IMR-90 (cell line): Measurements from ENCODE around the gene NFKB1. TPM values are rescaled to one million over a fixed set of nuclear protein-coding genes. Genes with fewer than 3 reads are reported as not detected.

Source experiments
- ATAC-seq: fragments of 200-7000 bp; cut with Tn5 transposase; 2 replicates; pipeline ENCODE4 v1.9.1; 2020; ENCODE audit warnings: low read depth, mild to moderate bottlenecking, moderate library complexity
- BruUV-seq: library from RNA; stranded (reverse); fragments of 400-500 nt; replicated peaks from 2 replicates; lab custom pipeline; 2021; lab: Mats Ljungman, UMichigan
- CTCF ChIA-PET: fragments of 300-600 bp; formaldehyde crosslinking; extraction: SDS; loops from one replicate; lab custom pipeline; 2021; ENCODE audit warnings: antibody characterized with exemption; lab: Yijun Ruan, JAX
- POLR2A ChIA-PET: fragments of 300-600 bp; sonication (Branson Sonifier 250); formaldehyde crosslinking; loops from one replicate; lab custom pipeline; 2022; ENCODE audit warnings: antibody characterized with exemption; ENCODE audit not compliant: unreplicated experiment; lab: Charles Lee
- DNase-seq: peaks from one replicate; pipeline ENCODE4 v3.0.0; 2013
- H2AFZ ChIP-seq: replicated peaks from 2 replicates; pipeline ENCODE3; 2013; ENCODE audit warnings: low read length, mild to moderate bottlenecking; ENCODE audit not compliant: poor library complexity
- H2AK5ac ChIP-seq: 2 replicates; pipeline ENCODE4 v1.6.1; 2013; ENCODE audit warnings: low read depth, low read length, inconsistent platforms
- H2AK9ac ChIP-seq: replicated peaks from 2 replicates; pipeline ENCODE3; 2013; ENCODE audit warnings: mild to moderate bottlenecking, low read depth, low read length, moderate library complexity; ENCODE audit not compliant: poor library complexity
- H2BK120ac ChIP-seq: 2 replicates; pipeline ENCODE4 v1.6.1; 2013; ENCODE audit warnings: low read depth, low read length, inconsistent platforms
- H2BK15ac ChIP-seq: 3 replicates; pipeline ENCODE4 v1.6.1; 2013; ENCODE audit warnings: low read depth, low read length, inconsistent platforms
- H2BK20ac ChIP-seq: 2 replicates; pipeline ENCODE4 v1.6.1; 2013; ENCODE audit warnings: low read depth, mild to moderate bottlenecking, inconsistent platforms, low read length, moderate library complexity
- H2BK5ac ChIP-seq: 2 replicates; pipeline ENCODE4 v1.6.1; 2013; ENCODE audit warnings: mild to moderate bottlenecking, low read depth, low read length, inconsistent platforms; ENCODE audit not compliant: poor library complexity, severe bottlenecking
- H3K14ac ChIP-seq: replicated peaks from 2 replicates; pipeline ENCODE4 v1.6.1; 2013; ENCODE audit warnings: low read depth, low read length, inconsistent platforms
- H3K18ac ChIP-seq: 2 replicates; pipeline ENCODE4 v1.6.1; 2013; ENCODE audit warnings: low read depth, low read length, control low read depth
- H3K23ac ChIP-seq: 2 replicates; pipeline ENCODE4 v1.6.1; 2013; ENCODE audit warnings: low read depth, low read length, inconsistent platforms
- H3K27ac ChIP-seq: 2 replicates; pipeline ENCODE4 v1.5.1; 2013; ENCODE audit warnings: mild to moderate bottlenecking, control low read depth, low read length; ENCODE audit not compliant: insufficient read depth
- H3K27me3 ChIP-seq: 2 replicates; pipeline ENCODE4 v1.6.1; 2013; ENCODE audit warnings: low read length; ENCODE audit not compliant: control insufficient read depth, insufficient read depth
- H3K36me3 ChIP-seq: 2 replicates; pipeline ENCODE4 v1.6.1; 2013; ENCODE audit warnings: low read length, mixed read lengths; ENCODE audit not compliant: control insufficient read depth, insufficient read depth
- H3K4ac ChIP-seq: 2 replicates; pipeline ENCODE4 v1.6.1; 2013; ENCODE audit warnings: low read depth, low read length, inconsistent platforms
- H3K4me1 ChIP-seq: 2 replicates; pipeline ENCODE4 v1.6.1; 2013; ENCODE audit warnings: low read length, mixed read lengths; ENCODE audit not compliant: control insufficient read depth, insufficient read depth
- H3K4me2 ChIP-seq: 2 replicates; pipeline ENCODE4 v1.6.1; 2013; ENCODE audit warnings: low read depth, mild to moderate bottlenecking, control low read depth, low read length, moderate library complexity
- H3K4me3 ChIP-seq: 2 replicates; pipeline ENCODE4 v1.5.1; 2013; ENCODE audit warnings: low read depth, mild to moderate bottlenecking, control low read depth, low read length, moderate library complexity; ENCODE audit not compliant: insufficient read depth
- H3K56ac ChIP-seq: 2 replicates; pipeline ENCODE4 v1.6.1; 2013; ENCODE audit warnings: low read length, inconsistent platforms; ENCODE audit not compliant: insufficient read depth; ENCODE audit errors: extremely low read depth
- H3K79me1 ChIP-seq, 2 experiments: 2 replicates each; pipeline ENCODE4 v1.6.1; 2013; ENCODE audit warnings: low read length in 2 of 2, inconsistent platforms in 1 of 2, low read depth in 1 of 2
- H3K9ac ChIP-seq: 2 replicates; pipeline ENCODE4 v1.6.1; 2013; ENCODE audit warnings: low read depth, low read length, control low read depth
- H3K9me1 ChIP-seq: 2 replicates; pipeline ENCODE4 v1.6.1; 2013; ENCODE audit warnings: low read length, inconsistent platforms; ENCODE audit not compliant: insufficient read depth
- H3K9me3 ChIP-seq: 2 replicates; pipeline ENCODE4 v1.6.1; 2013; ENCODE audit warnings: low read length; ENCODE audit not compliant: control insufficient read depth, insufficient read depth
- H4K20me1 ChIP-seq: 2 replicates; pipeline ENCODE4 v1.6.1; 2013; ENCODE audit warnings: low read length, inconsistent platforms; ENCODE audit not compliant: insufficient read depth
- H4K5ac ChIP-seq: 2 replicates; pipeline ENCODE4 v1.6.1; 2013; ENCODE audit warnings: mild to moderate bottlenecking, low read depth, low read length, control low read depth
- H4K8ac ChIP-seq, 2 experiments: 2 replicates each; pipeline ENCODE4 v1.6.1; 2013; ENCODE audit warnings: low read depth in 2 of 2, low read length in 2 of 2, control low read depth in 1 of 2, inconsistent platforms in 1 of 2
- H4K91ac ChIP-seq: 2 replicates; pipeline ENCODE4 v1.6.1; 2013; ENCODE audit warnings: low read depth, low read length, inconsistent platforms; ENCODE audit not compliant: insufficient read depth
- BHLHE40 ChIP-seq: fragments of 150-350 bp; IDR thresholded peaks from 2 replicates; pipeline ENCODE4 v1.6.1; 2016; ENCODE audit warnings: mild to moderate bottlenecking, low read depth, low read length
- CEBPB ChIP-seq: IDR thresholded peaks from 2 replicates; pipeline ENCODE4 v1.6.1; 2012; ENCODE audit warnings: low read depth, low read length, improper control_type of control experiment
- CHD1 ChIP-seq: IDR thresholded peaks from 2 replicates; pipeline ENCODE4 v1.6.1; 2012; ENCODE audit warnings: low read depth, low read length, improper control_type of control experiment
- MXI1 ChIP-seq: IDR thresholded peaks from 2 replicates; pipeline ENCODE4 v1.6.1; 2012; ENCODE audit warnings: low read depth, mild to moderate bottlenecking, low read length, moderate library complexity, borderline replicate concordance
- NFE2L2 ChIP-seq: fragments of 150-350 bp; IDR thresholded peaks from 2 replicates; pipeline ENCODE4 v1.6.1; 2016; ENCODE audit warnings: low read depth, mild to moderate bottlenecking, low read length
- POLR2A ChIP-seq: IDR thresholded peaks from 2 replicates; pipeline ENCODE4 v1.6.1; 2012; ENCODE audit warnings: mild to moderate bottlenecking, low read depth, low read length
- WGBS, 2 experiments: methylation state at CpG; one replicate each; pipeline versions ENCODE4 v1.1.5 to v1.1.7; 2013; ENCODE audit warnings: missing lambda C conversion rate in 2 of 2; ENCODE audit not compliant: insufficient read length in 1 of 2; ENCODE audit errors: extremely low coverage in 2 of 2; 5-methylcytosine and 5-hydroxymethylcytosine counted together
- dilution Hi-C: fragments of 300-500 bp; cut with HindIII; formaldehyde crosslinking; loops from one replicate; pipeline ENCODE4 v1.14.3; 2018; ENCODE audit warnings: low sequenced_read_pairs; ENCODE audit not compliant: unreplicated experiment
- in situ Hi-C: fragments of 300-500 bp; cut with MboI; formaldehyde crosslinking; loops from 3 replicates; pipeline ENCODE4 v1.14.3; 2019; ENCODE audit warnings: low sequenced_read_pairs, inconsistent platforms, mixed read lengths
- intact Hi-C: fragments of 100-400 bp; cut with micrococcal nuclease; formaldehyde crosslinking; loops from 2 replicates; pipeline ENCODE4 v1.10.0; 2022
- polyA plus RNA-seq, 3 experiments: library from polyadenylated mRNA; depleted of rRNA; stranded (reverse); fragments of >200 nt; gene quantifications; 2 replicates each; pipeline ENCODE4 v1.2.3, GENCODE V29; 2012; ENCODE audit warnings: low replicate concordance in 1 of 3
- total RNA-seq: library from RNA; depleted of rRNA; stranded (reverse); fragments of >200 nt; gene quantifications from 2 replicates; pipeline ENCODE4 v1.2.3, GENCODE V29; 2012
- TF ChIP-seq, protein P1 (sequence below): fragments of 150-350 bp; IDR thresholded peaks from 2 replicates; pipeline ENCODE4 v1.6.1; 2017; ENCODE audit warnings: mild to moderate bottlenecking, antibody characterized with exemption, low read length, low read depth
- TF ChIP-seq, protein P2 (sequence below): fragments of 150-350 bp; IDR thresholded peaks from 2 replicates; pipeline ENCODE4 v1.6.1; 2016; ENCODE audit warnings: low read depth, mild to moderate bottlenecking, low read length, moderate library complexity, borderline replicate concordance
- TF ChIP-seq, protein P3 (sequence below): conservative IDR thresholded peaks from 2 replicates; pipeline ENCODE4 v1.5.1; 2012; ENCODE audit warnings: mild to moderate bottlenecking, low read depth, low read length, improper control_type of control experiment

NFKB1 gene
- total and polyA plus RNA-seq, 2 of the 4 experiments (the other 2 are of a cell fraction): 19.8 to 24.6 TPM

DNA sequence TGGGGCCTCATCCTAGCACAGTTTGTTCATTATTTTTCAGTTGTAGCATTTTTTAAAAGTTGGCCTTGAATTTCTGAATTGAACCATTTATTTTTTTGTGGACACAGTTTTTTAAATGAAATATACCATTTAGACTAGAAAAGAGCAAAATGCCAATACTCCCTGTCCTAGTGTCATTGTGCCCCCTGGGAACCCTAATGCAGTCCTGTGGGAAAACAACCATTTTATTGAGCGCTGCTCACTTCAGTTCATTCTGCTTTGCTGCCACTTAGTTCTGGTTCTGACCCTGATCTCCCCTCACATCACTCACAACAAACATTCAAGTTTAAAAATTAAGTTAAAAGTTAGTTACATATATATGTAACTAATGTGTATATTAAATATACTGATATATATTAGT, 5.4 kb downstream of the NFKB1 start:
- no peak overlapping the region for H3K4ac ChIP-seq
- BruUV-seq: no TSS peak
- no peak overlapping the region for H3K23ac ChIP-seq
- no peak overlapping the region for H4K8ac ChIP-seq
- H3K4me1 ChIP-seq: no peaks in the 10 kb centered on the region
- no peak for ATAC-seq
- dilution Hi-C loops (no loop called here), in situ Hi-C loops (no loop called here), intact Hi-C loops (loop anchor here (10.0 kb wide), 1 partner anchor 88 kb away; no protein-coding TSS in a partner anchor)
- H3K9me3 ChIP-seq: no peaks in the 10 kb centered on the region
- H4K5ac ChIP-seq: no peak overlapping the region
- no peak overlapping the region for H2AK9ac ChIP-seq
- H2BK15ac ChIP-seq: no peak overlapping the region
- no peak overlapping the region for H3K18ac ChIP-seq
- H2AFZ ChIP-seq: no peak overlapping the region
- no peak overlapping the region for H2BK120ac ChIP-seq
- 0 out of 2 replicates have a peak, but pooled peaks cover 6% of the 10 kb centered on the region for H3K9me1 ChIP-seq
- H3K79me1 ChIP-seq: peaks cover 9 to 44% of the 10 kb centered on the region in 2 experiments
- H3K56ac ChIP-seq: no peak overlapping the region
- CTCF ChIA-PET: interaction anchor here (1.1 kb wide), 1 partner anchor 15 kb away, joined by 3 read pairs; no protein-coding TSS in a partner anchor
- DNase-seq: no peak
- 100% methylated on average over 1 of the region's 1 CpG; no CpG with 5 or more reads in 1 of the 2 experiments for WGBS, 2 experiments
- H2BK5ac ChIP-seq: no peak overlapping the region
- H2BK20ac ChIP-seq: no peak overlapping the region
- POLR2A ChIA-PET: no interaction called here
- H3K27ac ChIP-seq: no peak overlapping the region
- no peaks in the 10 kb centered on the region for H3K27me3 ChIP-seq
- H3K14ac ChIP-seq: no peak overlapping the region
- H2AK5ac ChIP-seq: no peak overlapping the region
- H3K9ac ChIP-seq: no peak overlapping the region
- no peak overlapping the region for H3K4me2 ChIP-seq
- no peaks in the 10 kb centered on the region; the same call in 1 of the 2 replicates for H3K36me3 ChIP-seq
- peaks cover 14% of the 10 kb centered on the region; the same call in 1 of the 2 replicates for H4K20me1 ChIP-seq
- TF ChIP-seq BHLHE40: no peak
- TF ChIP-seq POLR2A: no peak
- no peak for TF ChIP-seq CEBPB
- TF ChIP-seq MXI1: no peak
- TF ChIP-seq, protein P1, sequence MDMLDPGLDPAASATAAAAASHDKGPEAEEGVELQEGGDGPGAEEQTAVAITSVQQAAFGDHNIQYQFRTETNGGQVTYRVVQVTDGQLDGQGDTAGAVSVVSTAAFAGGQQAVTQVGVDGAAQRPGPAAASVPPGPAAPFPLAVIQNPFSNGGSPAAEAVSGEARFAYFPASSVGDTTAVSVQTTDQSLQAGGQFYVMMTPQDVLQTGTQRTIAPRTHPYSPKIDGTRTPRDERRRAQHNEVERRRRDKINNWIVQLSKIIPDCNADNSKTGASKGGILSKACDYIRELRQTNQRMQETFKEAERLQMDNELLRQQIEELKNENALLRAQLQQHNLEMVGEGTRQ: no peak
- TF ChIP-seq, protein P2, sequence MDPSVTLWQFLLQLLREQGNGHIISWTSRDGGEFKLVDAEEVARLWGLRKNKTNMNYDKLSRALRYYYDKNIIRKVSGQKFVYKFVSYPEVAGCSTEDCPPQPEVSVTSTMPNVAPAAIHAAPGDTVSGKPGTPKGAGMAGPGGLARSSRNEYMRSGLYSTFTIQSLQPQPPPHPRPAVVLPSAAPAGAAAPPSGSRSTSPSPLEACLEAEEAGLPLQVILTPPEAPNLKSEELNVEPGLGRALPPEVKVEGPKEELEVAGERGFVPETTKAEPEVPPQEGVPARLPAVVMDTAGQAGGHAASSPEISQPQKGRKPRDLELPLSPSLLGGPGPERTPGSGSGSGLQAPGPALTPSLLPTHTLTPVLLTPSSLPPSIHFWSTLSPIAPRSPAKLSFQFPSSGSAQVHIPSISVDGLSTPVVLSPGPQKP: no peak
- no peak for TF ChIP-seq CHD1
- TF ChIP-seq NFE2L2: no peak
- TF ChIP-seq, protein P3, sequence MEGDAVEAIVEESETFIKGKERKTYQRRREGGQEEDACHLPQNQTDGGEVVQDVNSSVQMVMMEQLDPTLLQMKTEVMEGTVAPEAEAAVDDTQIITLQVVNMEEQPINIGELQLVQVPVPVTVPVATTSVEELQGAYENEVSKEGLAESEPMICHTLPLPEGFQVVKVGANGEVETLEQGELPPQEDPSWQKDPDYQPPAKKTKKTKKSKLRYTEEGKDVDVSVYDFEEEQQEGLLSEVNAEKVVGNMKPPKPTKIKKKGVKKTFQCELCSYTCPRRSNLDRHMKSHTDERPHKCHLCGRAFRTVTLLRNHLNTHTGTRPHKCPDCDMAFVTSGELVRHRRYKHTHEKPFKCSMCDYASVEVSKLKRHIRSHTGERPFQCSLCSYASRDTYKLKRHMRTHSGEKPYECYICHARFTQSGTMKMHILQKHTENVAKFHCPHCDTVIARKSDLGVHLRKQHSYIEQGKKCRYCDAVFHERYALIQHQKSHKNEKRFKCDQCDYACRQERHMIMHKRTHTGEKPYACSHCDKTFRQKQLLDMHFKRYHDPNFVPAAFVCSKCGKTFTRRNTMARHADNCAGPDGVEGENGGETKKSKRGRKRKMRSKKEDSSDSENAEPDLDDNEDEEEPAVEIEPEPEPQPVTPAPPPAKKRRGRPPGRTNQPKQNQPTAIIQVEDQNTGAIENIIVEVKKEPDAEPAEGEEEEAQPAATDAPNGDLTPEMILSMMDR: no peak
- H4K91ac ChIP-seq: no peak overlapping the region
- no peak overlapping the region for H3K4me3 ChIP-seq
